Activated CD4-positive, CD25-positive, alpha-beta regulatory T cell treated with anti-CD3 and anti-CD28 coated beads, Interleukin-2, amount 50 U/mL, for 16 hours (primary cell): Measurements from ENCODE around the gene ZNF316.

ENCODE experiments used
- DNase-seq: peaks from one replicate; pipeline ENCODE4 v3.0.0-alpha.2; 2020; ENCODE audit warnings: low read depth, low spot score

ZNF316 gene

DNA sequence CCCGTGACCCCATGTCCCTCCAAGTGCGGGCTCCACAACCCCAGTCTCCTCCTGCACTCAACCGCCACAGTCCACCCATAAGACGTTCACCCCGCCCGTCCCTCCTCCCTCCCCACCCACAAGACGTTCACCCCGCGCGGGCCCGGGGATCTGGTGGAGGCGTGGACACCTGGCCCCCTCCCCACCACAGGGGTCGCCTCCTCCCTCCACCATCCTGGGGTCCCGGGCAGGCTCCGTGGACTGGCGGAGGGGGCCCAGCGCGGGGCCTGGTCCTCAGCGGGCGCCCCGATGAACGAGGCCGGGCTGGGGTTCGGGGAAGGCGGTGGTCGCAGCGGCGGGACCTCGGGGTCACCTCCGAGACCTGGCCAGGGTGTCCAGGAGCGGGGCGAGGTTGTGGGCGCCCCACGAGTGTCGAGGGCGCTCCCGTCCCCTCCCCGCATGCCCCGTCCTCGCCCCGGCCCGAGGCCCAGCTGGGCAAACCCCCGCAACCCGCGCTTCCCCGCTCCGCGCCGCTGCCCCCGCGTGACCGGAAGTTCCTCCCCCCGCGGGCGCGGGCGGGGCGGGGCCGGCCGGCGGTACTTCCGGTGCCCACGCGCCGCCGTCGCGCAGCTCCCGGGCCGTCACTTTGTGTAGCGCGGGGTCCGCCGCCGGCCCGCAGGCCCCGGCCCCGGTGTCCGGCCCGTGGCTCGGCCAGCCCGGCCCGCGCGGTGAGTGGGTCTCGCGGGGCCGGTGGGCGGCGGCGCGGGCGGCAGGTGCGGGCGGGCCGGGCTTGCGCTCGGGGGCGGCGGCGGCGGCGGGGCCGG, at the start of gene ZNF316:
Gene ZNF316 (plus strand): TSS at position 578 of the 803 bp plus-strand sequence. CDS start 5,092 bp downstream, outside the sequence.
- peak; percentile 35 for DNase-seq

DNA sequence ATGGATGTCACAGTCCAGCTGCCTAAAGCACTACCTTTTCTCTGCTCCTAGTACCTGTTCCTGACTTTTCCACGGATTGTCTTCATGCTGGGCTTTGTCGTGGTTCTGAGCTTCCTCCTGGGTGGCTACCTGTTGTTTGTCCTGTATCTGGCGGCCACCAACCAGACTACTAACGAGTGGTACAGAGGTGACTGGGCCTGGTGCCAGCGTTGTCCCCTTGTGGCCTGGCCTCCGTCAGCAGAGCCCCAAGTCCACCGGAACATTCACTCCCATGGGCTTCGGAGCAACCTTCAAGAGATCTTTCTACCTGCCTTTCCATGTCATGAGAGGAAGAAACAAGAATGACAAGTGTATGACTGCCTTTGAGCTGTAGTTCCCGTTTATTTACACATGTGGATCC, 48.6 kb upstream of the ZNF316 start:
- DNase-seq: no peak

DNA sequence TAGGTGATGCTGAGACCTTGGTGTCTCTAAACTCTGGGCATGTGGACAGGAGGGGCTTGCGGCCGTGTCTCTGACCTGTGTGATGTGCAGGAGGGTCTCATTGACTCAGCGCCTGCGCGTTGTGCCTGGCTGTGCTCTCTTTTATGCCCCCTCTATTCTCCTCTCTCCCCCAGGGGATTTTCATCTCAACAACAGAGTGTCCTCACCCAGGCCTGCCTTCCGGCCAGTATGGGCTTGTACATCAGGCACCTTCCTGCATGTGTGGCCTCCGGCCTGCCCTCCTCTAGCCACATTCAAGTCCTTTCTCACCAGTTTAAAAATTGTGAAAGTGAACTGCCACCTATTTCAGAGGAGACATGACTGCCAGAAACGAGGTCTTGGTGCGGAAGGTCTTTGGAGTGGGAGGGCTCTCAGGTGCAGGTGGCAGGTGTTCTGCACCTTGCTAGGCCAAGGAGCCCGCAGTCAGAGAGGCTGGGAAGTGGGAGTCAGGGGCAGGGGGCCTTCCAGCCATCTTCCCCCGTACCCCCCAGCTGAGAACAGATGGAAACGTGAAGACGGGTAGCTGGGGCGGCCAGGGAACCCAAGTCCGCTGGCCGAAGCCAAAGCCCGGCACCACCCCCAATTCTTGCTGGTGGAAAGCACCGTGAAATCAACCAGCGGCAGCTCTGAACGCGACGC, 47.8 kb upstream of the ZNF316 start:
- DNase-seq: no peak

DNA sequence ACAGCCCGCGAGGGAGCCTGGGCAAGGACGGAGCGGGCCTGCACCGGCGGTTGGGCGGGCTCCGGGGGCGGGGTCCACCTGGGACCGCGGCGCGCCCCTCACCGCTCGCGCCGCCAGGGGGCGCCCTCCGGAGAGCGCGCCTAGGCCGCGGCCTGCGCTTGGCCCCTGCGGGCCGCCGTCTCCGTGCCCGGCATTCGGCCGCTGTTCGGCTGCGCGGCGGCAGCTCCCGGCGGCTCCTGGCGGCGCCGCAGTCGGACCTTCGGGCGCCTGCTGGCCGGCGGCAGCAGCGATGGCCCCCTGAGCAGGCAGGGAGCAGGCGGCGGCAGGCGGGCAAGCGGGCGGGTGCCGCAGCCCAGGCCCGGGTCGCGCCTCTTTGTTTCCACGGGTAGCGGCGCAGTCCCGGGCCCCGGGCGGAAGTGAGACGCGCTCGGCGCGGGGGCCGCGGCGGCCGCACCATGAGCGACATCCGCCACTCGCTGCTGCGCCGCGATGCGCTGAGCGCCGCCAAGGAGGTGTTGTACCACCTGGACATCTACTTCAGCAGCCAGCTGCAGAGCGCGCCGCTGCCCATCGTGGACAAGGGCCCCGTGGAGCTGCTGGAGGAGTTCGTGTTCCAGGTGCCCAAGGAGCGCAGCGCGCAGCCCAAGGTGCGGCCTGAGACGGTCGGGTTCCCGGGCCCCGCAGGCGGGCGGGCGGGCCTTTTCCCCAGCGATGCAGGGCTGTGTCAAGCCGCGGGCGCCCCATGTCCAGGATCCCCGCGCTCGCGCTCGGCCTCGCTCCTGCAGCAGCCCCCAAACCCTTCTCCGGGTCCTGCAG, 47.1 kb upstream of the ZNF316 start, which contains the start of gene INTS15:
Gene INTS15 (plus strand): TSS at position 193 of the 816 bp plus-strand sequence. CDS start 263 bp downstream, at position 456.
- DNase-seq: peak; percentile 65

DNA sequence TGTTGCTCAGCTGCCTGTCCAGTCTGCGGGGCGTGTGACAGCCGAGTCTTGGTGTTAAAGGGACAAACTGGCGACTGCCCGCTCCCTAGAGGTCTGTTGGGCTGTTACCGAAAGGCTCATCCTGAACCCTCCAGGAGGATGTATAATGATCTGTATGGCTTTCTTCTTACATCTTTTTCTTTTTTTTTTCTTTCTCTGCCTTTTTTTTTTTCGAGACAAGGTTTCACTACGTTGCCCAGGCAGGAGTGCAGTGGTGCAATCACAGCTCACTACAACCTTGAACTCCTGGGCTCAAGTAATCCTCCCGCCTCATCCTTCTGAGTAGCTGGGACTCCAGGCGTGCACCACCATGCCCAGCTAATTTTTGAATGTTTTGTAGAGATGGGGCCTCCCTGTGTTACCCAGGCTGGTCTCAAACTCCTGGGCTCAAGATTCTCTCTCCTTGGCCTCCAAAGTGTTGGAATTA, 46.4 kb upstream of the ZNF316 start:
- DNase-seq: no peak

DNA sequence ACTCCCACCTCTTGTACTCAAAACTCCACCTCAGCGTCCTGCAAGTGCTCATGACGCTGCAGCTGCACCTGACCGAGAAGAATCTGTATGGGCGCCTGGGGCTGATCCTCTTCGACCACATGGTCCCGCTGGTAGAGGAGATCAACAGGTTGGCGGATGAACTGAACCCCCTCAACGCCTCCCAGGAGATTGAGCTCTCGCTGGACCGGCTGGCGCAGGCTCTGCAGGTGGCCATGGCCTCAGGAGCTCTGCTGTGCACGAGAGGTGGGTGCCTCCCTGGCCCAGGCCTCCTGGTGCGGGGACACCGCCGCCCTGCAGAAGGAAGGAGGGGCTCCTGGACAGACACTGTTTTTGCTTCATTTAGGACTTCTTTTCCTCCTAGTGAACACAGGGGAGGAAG, 37.0 kb upstream of the ZNF316 start:
- no peak for DNase-seq

DNA sequence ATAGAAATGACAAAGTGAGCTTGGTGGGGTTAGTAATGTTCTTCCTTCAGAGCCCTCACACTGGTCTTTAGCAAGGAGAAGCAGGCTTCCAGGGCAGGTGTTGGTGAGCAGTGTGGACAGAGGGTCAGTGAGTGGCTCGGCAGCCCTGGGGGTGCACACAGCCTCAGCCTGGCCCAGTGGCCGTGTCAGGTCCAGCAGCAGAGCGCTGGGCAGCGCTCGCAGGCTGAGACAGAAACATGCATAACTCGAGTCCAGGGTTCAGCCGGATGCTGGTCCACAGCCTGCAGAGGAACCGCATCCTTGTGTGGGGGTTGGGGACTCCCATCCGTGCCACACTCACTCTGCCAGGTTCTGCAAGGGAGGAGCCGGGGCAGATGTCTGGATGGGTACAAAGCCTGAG, 32.7 kb upstream of the ZNF316 start:
- no peak for DNase-seq

DNA sequence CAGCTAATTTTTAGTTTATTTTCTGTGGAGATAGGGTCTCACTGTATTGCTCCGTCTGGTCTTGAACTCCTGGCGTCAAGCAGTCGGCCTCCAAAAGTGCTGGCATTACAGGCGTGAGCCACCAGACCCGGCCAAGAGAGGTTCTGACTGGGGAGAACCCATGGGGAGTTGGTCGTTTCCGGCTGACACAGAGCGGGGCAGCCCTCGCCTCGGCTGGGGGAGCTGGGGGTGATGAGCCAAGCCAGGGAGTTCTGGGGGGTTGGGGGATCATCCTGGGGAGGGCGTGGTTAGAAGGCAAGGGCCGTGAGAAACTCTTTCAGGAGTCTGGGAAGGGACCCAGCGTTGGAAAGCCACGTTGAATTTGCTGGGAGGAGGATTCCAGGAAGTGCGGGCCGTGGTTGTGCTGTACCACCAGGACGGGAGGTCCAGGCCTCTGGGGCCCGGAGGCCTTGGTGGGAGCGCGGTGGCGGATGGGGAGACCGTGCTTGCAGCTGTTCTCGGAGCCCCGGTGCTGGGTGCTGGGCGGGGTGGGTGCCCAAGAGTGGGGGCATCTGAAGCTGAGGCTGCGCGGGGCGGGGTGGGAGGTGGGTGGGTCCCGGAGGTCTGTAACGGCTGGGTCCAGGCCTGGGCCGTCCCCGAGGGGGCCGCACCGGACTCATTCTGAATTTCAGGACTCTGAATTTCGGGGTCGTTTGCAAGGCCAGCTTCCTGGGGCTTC, 30.1 kb upstream of the ZNF316 start:
- DNase-seq: no peak

DNA sequence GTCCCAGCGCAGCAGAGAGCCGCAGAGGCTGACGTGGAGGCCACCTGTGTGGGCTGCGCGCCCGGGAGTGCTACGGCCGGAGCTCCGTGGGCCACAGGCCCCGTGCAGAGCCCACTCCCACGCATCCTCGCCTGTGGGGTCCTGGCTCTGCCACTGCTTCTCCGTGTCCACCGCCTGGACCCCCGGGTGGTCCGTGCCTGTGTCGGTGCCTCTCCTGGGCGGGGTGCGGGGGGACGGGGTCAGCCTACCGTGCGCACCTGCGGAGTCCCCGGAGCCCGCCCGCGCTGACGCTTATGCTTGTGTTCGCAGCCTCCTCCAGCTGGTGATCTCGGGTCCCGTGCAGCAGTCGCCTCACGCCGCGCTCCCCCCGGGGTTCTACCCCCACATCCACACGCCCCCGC, 29.5 kb upstream of the ZNF316 start:
- DNase-seq: no peak

DNA sequence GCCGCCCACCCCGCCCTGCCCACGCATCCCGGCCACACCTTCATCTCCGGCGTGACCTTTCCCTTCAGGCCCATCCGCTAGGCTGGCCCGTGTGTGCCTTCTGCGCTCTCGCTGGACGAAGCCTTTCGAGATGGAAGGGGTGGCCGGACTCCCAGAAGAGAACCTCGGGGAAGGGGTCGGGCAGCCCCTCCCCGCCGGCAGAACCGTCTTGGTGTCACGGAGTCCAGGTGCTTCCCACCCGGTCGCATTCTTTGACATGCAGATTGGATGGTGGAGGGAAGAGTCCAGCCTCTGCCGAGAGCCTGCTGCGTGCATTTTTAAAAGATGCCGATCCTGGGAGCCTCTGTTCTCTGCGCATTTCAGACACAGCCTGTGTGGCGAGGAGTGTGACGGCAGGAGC, 29.0 kb upstream of the ZNF316 start:
- DNase-seq: no peak

DNA sequence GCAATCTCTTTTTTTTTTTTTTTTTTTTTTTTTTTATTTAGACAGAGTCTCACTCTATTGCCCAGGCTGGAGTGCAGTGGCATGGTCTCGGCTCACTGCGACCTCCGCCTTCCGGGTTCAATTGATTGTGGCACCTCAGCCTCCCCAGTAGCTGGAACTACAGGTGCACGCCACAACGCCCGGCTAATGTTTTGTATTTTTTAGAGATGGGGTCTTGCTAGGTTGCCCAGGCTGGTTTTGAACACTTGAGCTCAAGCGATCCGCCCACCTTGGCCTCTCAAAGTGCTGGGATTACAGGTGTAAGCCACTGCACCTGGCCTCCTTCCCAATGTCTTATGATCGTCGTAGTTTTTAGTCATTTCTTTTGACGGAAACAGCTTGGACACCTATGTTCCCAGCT, 28.3 kb upstream of the ZNF316 start:
- DNase-seq: no peak

DNA sequence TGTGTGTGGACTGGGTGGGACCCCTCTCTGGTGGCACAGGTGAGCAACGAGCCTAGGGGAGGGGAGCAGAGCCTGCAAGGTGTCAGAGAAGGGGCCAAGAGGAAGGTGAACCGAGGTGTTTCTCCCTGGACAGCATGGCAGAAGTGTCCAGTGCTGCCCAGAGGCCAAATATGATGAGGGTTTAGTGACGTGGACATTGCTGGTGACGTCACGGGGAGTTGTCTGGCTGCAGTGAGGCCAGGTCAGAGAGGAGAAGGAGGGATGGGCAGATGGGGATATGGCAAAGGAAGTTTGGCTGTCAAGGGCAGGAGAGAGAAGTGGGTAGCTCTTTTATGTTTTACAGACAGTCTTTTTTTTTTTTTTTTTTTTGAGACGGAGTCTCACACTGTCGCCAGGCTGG, 24.3 kb upstream of the ZNF316 start:
- DNase-seq: no peak

DNA sequence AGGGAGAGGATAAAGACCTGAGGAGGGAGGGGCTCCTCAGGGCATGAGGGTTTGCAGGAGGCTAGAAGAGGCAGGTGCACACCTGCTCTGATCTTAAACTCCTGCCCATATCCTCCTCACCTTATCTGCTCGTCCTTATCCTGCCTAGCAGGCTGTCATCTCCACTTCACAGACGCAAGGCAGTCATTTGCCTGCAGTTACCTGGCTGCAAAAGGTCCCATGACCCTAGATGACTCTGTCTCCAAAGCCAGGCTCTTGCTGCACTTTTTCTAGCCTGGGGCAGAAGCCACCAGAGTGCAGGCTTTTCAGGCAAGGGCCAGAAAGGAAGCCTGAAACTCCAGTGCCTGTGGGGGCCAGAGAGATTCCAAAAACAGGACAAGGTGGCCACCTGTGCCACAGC, 23.4 kb upstream of the ZNF316 start:
- no peak for DNase-seq

DNA sequence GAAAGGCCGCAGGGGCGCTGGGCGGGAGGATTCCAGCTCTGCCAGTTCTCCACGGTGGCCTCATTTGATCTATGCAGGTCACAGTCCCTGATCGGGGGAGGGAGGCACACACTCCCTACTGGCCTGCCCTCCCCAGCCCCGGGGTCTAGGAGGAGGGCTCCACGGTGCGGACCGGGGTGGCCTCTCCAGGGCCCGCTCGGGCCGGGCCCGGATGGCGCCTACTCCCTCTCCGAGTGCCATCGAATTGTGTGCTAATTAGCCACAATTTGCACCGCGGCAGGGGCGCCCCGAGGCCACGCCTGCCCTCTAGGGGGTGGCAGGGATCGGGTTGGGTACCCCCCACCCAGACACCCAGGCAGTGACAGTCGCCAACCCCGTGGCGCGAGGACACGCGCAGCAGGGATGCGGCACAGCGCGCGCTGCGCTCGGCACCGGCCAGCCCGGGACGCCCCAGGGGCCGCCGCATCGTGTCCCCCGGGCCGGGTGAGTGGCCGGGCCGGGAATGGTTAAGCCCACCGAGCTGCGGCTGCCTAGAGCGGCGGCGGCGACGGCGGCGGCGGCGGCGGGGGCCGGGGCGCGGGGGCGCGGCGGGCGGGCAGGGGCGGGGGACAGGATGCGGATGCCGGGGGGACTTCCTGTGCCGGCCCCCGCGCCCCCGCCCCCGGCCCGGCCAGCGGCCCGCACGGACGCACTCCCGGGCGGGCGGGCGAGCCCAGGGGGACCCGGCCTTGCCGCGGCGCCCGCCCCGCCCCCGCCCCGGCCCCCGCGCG, 22.0 kb upstream of the ZNF316 start, which contains the start of gene ZNF853:
Gene ZNF853 (plus strand): TSS at position 658 of the 770 bp plus-strand sequence. CDS start 565 bp downstream, outside the sequence.
- no peak for DNase-seq

DNA sequence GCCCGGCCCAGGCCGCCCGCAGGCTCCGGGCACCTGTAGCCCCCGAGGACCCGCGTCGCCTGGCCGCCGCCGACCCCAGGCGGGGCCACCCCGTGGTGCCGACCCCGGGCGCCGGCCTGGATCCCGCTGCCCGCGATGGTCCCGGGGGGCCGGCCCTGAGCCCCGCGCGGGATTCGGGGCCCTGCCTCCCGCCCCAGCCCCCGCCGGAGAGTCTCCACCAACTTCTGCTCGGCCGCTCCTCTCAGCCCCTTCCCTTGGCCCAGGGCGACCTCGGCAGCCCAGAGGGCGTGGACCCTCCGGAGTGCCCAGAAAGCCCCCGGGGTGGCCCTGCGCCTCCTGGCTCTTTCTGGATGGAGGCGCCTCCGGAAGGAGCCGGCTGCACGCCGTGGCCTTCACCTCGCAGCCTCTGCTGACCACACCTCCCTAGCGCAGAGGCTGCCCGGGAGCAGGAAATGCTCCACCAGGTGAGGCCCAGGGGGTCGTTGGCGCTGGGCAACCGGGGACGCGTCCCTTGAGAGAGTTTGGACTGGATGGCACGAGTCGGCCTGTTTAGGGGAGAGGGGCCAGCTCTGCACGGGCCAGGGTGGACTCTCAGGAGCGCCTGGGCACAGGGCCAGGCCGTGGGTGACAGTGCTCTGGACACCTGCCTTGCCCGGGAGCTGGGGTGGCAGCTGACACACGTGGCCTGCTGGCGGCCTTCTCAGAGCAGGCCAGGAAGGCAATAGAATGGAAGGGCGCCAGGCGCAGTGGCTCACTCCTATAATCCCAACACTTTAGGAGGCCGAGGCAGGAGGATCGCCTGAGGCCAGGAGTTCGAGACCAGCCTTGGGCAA, 21.2 kb upstream of the ZNF316 start:
- no peak for DNase-seq

DNA sequence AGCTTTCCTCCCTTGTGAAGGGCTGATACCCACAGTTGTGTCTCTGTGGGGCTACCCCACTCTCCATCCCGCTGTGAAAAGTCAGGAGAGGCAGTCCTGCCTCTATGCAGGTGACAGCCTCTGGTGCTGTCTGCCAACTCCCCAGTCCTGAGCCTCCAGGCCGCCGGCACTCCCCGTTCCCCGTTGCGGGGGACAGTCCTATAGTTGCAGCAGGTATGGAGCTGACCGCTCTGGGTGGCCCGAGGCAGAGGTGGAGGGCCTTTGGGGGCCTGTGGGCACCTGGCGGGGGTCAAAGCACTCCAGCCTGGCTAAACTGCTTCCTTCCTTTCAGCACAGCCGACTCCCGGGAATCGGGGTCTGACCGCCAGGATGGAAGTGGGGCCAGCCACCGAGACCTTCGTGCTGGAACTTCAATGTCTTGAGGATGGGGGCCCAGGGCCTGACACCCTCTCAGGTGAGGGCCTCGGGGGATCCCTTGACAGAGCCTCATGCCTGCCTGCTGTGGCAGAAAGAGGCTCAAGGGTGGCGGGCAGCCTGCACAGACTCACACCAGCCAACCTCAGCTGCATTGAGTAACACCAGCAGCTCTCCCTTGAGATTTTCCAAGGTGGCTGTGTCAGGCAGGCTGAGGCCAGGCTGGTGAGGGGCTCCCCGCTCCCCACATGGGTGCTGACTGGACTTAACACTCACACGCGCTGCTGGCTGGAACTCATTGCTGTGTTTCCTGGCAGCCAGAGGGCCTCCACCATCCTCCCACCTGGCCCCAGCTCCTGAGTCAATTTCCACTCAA, 20.1 kb upstream of the ZNF316 start:
- no peak for DNase-seq

DNA sequence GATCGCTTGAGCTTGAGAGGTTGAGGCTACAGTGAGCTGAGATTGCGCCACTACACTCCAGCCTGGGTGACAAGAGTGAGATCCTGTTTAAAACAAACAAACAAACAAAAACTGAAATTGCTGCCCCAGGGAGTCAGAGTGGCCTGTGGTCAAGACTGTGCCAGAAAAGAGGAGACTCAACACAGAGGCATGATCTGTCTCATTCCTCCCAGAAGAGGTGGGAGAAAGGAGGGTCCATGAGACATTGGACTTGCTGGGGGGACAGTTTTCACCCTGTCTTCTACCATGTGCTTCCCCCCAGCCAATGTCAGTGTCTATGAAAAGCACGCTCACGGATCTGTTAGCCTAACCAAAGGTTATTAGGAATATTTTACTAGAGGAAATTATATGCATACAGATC, 18.5 kb upstream of the ZNF316 start:
- DNase-seq: no peak

DNA sequence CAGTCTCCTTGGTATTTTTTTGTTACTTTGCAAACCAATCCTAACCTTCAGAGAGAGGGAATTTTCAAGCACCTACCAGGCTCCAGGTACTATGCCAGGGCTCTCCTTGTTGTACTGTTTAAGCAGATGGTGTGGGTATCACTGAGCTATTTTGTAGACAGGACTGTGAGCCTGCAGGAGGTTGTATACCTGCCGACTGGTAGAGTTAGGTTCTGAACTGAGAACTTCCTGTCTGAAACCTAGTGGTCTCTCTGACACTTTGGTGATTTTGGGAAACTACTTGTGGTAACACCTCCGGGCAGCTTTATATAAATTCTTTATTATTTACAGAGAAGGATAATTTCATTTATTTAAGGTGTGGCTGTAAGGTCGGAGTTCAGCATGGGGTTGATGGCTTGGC, 17.2 kb upstream of the ZNF316 start:
- no peak for DNase-seq
